Left ventricle myocardium inferior (tissue), 1 donor: ENCODE results near the gene SKIL. TPM values are rescaled to one million over a fixed set of nuclear protein-coding genes. Genes with fewer than 3 reads are reported as not detected.

Source experiments
- DNase-seq: peaks from one replicate; pipeline ENCODE4 v3.0.0-alpha.2; 2020
- H3K27ac ChIP-seq: fragments of 200-600 bp; replicated peaks from 2 replicates; pipeline ENCODE4 v1.8.0; 2021
- H3K27me3 ChIP-seq: fragments of 200-600 bp; 2 replicates; pipeline ENCODE4 v1.8.0; 2021; ENCODE audit warnings: low read depth
- H3K36me3 ChIP-seq: fragments of 200-600 bp; 2 replicates; pipeline ENCODE4 v1.8.0; 2021
- H3K4me1 ChIP-seq: fragments of 200-600 bp; 2 replicates; pipeline ENCODE4 v1.8.0; 2021
- H3K4me3 ChIP-seq: fragments of 200-600 bp; 2 replicates; pipeline ENCODE4 v1.8.0; 2021; ENCODE audit warnings: mild to moderate bottlenecking, moderate library complexity
- H3K9me3 ChIP-seq: fragments of 200-600 bp; replicated peaks from 2 replicates; pipeline ENCODE4 v1.8.0; 2021
- intact Hi-C: fragments of 100-400 bp; cut with micrococcal nuclease; formaldehyde crosslinking; loops from one replicate; pipeline ENCODE4 v1.11.0; 2022
- microRNA-seq: library from miRNA; unstranded; fragments of <30 nt; microRNA quantifications from one replicate; pipeline ENCODE4 v1.2.0, GENCODE V29; 2020
- total RNA-seq: library from RNA; stranded (reverse); fragmentation: NEBNext Ultra II Directional; extraction: Animal tissue kit (Norgen Biotek cat#: 25700); gene quantifications from one replicate; pipeline ENCODE4 v1.2.1, GENCODE V29; 2021
- TF ChIP-seq, protein P1 (sequence below): fragments of 200-600 bp; IDR thresholded peaks from 2 replicates; pipeline ENCODE4 v1.8.0; 2021; ENCODE audit warnings: antibody characterized with exemption, mild to moderate bottlenecking, borderline replicate concordance
- donor health status: DM: no; HTN: yes; CAD: no; lungs with severe emphysema.

SKIL gene
- total RNA-seq, 1 donor from 2014 or later: 21.5 TPM

DNA sequence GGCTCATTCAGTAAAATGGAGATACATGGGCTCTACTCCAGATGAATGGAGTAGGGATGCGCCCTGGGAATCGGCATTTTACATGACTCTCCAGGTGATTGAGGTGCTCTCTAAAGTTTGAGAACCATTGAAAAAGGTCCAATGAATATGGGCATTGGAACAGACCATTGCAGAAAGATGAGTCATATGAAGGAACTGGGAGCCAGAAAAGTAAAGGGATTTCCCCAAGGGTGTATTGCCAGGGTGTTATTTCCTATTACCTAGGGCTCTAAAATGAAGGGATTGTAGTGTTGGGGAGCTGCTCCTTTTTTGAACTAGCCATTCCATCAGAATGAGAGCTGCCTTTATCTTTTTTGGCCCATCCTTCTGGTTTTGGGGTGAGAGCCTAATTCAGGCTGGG lies 82.8 kb downstream of the SKIL start:
- peaks cover 4% of the 10 kb centered on the region for H3K27me3 ChIP-seq
- TF ChIP-seq, protein P1, sequence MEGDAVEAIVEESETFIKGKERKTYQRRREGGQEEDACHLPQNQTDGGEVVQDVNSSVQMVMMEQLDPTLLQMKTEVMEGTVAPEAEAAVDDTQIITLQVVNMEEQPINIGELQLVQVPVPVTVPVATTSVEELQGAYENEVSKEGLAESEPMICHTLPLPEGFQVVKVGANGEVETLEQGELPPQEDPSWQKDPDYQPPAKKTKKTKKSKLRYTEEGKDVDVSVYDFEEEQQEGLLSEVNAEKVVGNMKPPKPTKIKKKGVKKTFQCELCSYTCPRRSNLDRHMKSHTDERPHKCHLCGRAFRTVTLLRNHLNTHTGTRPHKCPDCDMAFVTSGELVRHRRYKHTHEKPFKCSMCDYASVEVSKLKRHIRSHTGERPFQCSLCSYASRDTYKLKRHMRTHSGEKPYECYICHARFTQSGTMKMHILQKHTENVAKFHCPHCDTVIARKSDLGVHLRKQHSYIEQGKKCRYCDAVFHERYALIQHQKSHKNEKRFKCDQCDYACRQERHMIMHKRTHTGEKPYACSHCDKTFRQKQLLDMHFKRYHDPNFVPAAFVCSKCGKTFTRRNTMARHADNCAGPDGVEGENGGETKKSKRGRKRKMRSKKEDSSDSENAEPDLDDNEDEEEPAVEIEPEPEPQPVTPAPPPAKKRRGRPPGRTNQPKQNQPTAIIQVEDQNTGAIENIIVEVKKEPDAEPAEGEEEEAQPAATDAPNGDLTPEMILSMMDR: no peak
- H3K4me1 ChIP-seq: no peaks in the 10 kb centered on the region
- no peak overlapping the region for H3K27ac ChIP-seq
- H3K36me3 ChIP-seq: no peaks in the 10 kb centered on the region
- no peak for DNase-seq
- intact Hi-C loops: no loop called here
- no peak overlapping the region for H3K4me3 ChIP-seq
- H3K9me3 ChIP-seq: no peaks in the 10 kb centered on the region

DNA sequence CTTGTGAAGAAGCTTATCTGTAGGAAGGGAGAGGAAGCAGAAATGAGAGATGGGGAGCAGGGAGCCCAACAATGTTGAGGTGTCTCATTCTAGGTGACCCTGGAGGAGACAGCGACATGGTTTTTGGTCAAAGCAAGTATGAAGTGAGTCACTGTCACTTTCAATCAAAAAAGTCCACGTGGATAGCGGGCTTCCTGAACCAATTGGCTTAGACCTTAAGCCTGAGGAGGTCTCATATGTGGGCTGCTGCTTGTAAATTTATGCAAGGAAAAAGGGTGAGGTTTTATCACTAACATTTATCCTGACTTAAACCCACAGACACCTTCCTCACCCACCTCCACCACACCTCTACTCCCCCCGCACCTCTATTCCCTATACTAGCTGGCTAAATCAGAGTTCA lies 83.9 kb downstream of the SKIL start:
- H3K27ac ChIP-seq: no peak overlapping the region
- DNase-seq: no peak
- no peak overlapping the region for H3K4me3 ChIP-seq
- H3K4me1 ChIP-seq: no peaks in the 10 kb centered on the region
- intact Hi-C loops: no loop called here
- H3K36me3 ChIP-seq: no peaks in the 10 kb centered on the region
- no peaks in the 10 kb centered on the region for H3K9me3 ChIP-seq
- TF ChIP-seq, protein P1: no peak
- peaks cover 4% of the 10 kb centered on the region for H3K27me3 ChIP-seq

DNA sequence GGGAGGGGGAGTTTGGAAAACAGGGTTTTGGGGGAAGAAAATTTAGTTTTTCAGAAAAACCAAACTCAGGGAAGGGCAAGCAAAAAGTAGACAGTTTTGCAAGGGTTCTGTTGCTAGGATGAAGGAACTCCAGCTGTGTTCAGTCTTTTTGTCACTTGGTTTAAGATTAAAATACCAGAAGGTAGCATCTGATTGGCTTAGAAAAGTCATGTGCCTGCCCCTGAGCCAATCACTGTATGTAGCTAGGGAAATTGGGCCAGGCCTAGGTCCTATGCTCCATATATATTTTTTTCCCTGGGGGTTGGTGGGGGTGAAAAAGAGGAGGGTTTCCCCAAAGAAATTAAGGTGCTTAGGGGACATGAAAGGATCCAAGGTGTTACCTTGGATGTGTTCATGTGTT lies 85.4 kb downstream of the SKIL start:
- intact Hi-C loops: no loop called here
- Histone ChIP-seq H3K4me3 (no peak overlapping the region), H3K36me3 (no peaks in the 10 kb centered on the region), H3K27me3 (peaks cover 4% of the 10 kb centered on the region), H3K27ac (no peak overlapping the region), H3K4me1 (no peaks in the 10 kb centered on the region), H3K9me3 (no peaks in the 10 kb centered on the region)
- TF ChIP-seq, protein P1: no peak
- no peak for DNase-seq

DNA sequence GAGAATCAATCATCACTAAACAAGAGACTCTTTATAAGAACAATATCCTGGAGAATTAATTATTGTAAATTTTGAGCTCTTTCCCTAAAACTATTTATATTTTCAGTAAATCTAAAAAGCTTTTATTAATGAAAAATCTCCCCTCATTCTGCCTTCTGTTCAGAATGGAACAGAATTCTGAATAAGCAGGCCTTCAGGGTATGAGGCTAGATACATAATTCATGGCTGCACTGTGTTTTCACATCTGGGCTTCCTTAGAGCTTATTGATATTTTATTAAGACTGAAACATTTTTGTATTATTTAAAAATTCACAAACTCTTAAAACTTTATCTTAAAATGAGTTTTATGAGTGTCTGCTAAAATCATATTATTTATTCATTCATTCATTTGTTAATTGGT lies 85.9 kb downstream of the SKIL start:
- no peak for DNase-seq
- no peak overlapping the region for H3K4me3 ChIP-seq
- intact Hi-C loops: no loop called here
- TF ChIP-seq, protein P1: no peak
- H3K4me1 ChIP-seq: no peaks in the 10 kb centered on the region
- H3K27ac ChIP-seq: no peak overlapping the region
- H3K27me3 ChIP-seq: peaks cover 4% of the 10 kb centered on the region
- H3K36me3 ChIP-seq: no peaks in the 10 kb centered on the region
- H3K9me3 ChIP-seq: no peaks in the 10 kb centered on the region

Small RNA genes lying within 50 kb of the gene (microRNA-seq; reads per million reads assigned to microRNA genes)
- gene MIR6828: not detected

Other genes with a start within 250 kb of the SKIL start
- 53.1 TPM for gene PHC3, start 176.0 kb upstream of the SKIL start, total RNA-seq
- gene PRKCI, start 135.3 kb upstream of the SKIL start, total RNA-seq: 10.9 TPM
- 4.3 TPM for gene CLDN11, start 61.2 kb downstream of the SKIL start, total RNA-seq
- gene SLC7A14, start 228.4 kb downstream of the SKIL start, total RNA-seq: not detected